ENCODE results near the gene SUMO1. TPM values are rescaled to one million over a fixed set of nuclear protein-coding genes. Genes with fewer than 3 reads are reported as not detected.
"Not testable (repeated sequence)": the region's sequence is repeated elsewhere in the genome, so short reads cannot be mapped to it uniquely, and the experiment has no call there.

The SUMO1 gene
- total RNA-seq, 2 experiments from 2014 or later, result 132 to 164 TPM

DNA sequence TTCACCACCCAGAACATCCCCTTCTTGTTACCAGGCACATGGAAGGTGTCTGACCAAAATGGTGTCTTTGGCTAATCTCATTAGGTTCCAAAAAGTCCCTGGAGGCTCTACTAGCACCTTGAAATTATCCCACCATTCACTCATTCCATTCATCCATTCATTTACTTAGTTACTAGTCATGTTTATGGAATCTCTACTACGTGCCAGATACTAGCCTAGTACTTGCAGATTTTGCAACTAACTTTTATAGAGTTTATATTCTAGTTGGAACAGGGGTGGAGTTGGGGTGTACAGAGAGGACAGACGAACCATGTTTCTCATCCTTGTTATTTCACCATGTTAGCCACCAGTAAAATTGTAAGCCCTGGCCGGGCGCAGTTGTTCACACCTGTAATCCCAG, 23.1 kb upstream of the SUMO1 start:
- CTCF ChIA-PET, result no interaction called here

DNA sequence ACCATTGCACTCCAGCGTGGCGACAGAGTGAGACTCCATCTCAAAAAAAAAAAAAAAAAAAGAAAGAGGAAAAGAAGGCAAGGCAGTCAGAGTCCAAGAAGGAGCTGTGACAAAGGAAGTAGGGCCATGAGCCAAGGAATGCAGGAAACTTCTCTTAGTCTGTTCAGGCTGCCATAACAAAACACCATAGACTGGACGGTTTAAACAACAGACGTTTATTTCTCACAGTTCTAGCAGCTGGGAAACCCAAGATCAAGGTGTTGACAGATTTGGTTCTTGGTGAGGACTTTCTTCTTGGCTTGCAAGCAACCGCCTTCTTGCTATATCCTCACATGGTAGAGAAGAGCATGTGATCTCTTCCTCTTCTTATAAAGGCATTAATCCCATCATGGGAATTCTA, 13.1 kb upstream of the SUMO1 start:
- H3K36me3 Mint-ChIP-seq (ENCODE audit: low read depth), result no peaks in the 10 kb centered on the region
- H3K27ac Mint-ChIP-seq, result no peak overlapping the region
- no peaks in the 10 kb centered on the region for H3K9me3 Mint-ChIP-seq (ENCODE audit: low read depth)
- no peak overlapping the region for H3K4me3 Mint-ChIP-seq
- DNase-seq, result no peak
- POLR2A ChIA-PET, result no interaction called here
- intact Hi-C loops (cut with DNase I, micrococcal nuclease), result no loop called here
- no peaks in the 10 kb centered on the region for H3K27me3 Mint-ChIP-seq
- H3K4me1 Mint-ChIP-seq, result peaks cover 5% of the 10 kb centered on the region
- ATAC-seq, result no peak
- CTCF ChIA-PET, result interaction anchor here (1.4 kb wide), 1 partner anchor 10 kb away, joined by 3 read pairs; no protein-coding TSS in a partner anchor

More for the DNA sequence above, 23.1 kb upstream of the SUMO1 start:
- H3K27me3 Mint-ChIP-seq, result no peaks in the 10 kb centered on the region
- peaks cover 9% of the 10 kb centered on the region for H3K4me1 Mint-ChIP-seq
- DNase-seq (no peak), ATAC-seq (no peak)
- intact Hi-C loops (cut with DNase I, micrococcal nuclease), result loop anchor here in 1 of 2 experiments (10.0 kb wide), 1 partner anchor 617 kb away; the partner anchor contains the start of gene TMEM237
- H3K4me3 Mint-ChIP-seq, result no peak overlapping the region
- H3K27ac Mint-ChIP-seq, result no peak overlapping the region
- H3K9me3 Mint-ChIP-seq (ENCODE audit: low read depth), result no peaks in the 10 kb centered on the region
- H3K36me3 Mint-ChIP-seq (ENCODE audit: low read depth), result no peaks in the 10 kb centered on the region
- POLR2A ChIA-PET, result no interaction called here

DNA sequence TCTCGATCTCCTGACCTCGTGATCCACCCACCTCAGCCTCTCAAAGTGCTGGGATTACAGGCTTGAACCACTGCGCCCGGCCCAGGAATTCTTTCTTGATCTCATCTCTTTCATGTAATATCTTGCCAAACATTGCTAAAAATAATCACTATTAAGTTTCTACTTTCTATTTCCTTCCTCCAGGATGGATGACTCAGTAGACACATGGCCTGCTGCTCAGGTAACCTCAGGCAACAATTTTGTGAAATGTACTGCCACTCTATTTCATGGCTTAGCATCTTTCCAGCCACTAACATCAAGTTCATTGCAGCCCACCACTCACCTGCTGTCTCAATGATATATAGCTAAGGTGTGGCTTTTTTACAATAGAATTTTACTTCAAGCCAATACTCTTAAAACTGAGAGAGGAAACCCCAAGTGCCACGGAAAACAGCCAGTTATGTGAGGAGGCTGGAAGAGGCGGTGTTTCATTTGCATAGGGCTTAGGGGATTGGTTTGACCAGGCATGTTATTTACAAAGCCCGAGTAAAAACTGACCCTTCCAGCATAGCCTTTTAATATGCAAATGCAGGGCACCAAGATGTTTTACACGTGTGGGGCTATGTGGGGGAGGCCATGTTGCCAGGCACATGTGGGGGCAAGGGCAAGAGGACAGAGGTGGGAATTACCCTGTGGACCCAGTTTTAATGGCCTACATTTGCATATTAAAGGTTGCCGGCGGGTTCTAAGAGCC, 11.3 kb upstream of the SUMO1 start:
- Mint-ChIP-seq H3K36me3 (ENCODE audit: low read depth) (no peaks in the 10 kb centered on the region), H3K27ac (no peak overlapping the region), H3K4me1 (peaks cover 5% of the 10 kb centered on the region), H3K27me3 (no peaks in the 10 kb centered on the region), H3K9me3 (ENCODE audit: low read depth) (no peaks in the 10 kb centered on the region), H3K4me3 (no peak overlapping the region)
- POLR2A ChIA-PET, result no interaction called here
- intact Hi-C loops (cut with DNase I, micrococcal nuclease), result no loop called here
- CTCF ChIA-PET, result interaction anchor here (0.8 kb wide), 1 partner anchor 45 kb away, joined by 3 read pairs; no protein-coding TSS in a partner anchor
- DNase-seq (no peak), ATAC-seq (no peak)

DNA sequence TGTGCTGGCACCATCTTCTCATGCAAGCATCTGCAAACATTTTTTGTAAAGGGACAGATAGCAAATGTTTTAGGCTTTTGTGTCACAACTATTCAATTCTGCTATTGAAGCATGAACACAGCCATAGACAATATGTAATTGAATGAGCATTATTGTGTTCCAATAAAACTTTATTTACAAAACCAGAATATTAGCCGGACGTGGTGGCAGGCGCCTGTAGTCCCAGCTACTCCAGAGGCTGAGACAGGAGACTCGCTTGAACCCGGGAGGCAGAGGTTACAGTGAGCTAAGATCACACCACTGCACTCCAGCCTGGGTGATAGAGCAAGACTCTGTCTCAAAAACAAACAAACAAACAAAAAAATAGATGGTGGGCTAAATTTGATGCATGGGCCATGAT, 9.3 kb upstream of the SUMO1 start:
- H3K27me3 Mint-ChIP-seq; H3K27ac Mint-ChIP-seq; intact Hi-C loops (cut with DNase I, micrococcal nuclease); DNase-seq; POLR2A ChIA-PET; H3K36me3 Mint-ChIP-seq (ENCODE audit: low read depth); H3K9me3 Mint-ChIP-seq (ENCODE audit: low read depth); H3K4me1 Mint-ChIP-seq; ATAC-seq; H3K4me3 Mint-ChIP-seq: not testable (repeated sequence)
- CTCF ChIA-PET, result interaction anchor here (1.3 to 1.6 kb wide), 2 partner anchors 14 to 31 kb away, joined by 3 read pairs; no protein-coding TSS in a partner anchor

DNA sequence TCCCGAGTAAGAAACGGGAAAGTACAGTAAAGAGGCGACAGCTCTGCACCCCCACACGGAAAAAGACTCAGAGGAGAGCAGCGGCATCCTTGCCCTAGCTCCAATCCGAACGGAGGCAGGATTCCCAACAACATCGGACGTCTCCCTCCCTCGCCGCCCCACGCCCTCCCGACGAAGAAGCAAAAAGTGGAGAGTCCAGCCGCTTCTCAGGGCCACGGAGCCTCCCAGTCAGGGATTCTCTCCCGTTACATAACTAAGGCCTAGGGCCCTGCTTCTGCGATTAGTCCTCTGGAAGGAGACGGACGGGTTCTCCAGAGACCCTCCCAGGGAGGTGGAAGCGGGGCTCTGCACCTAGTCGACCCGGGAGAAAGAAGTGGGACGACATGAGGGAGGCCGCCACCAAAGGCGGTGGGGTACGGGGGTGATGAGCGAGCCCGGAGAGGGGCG, 587 bp downstream of the SUMO1 start:
- no peaks in the 10 kb centered on the region for H3K9me3 Mint-ChIP-seq (ENCODE audit: low read depth)
- peak overlapping the region; percentile 98 for H3K4me3 Mint-ChIP-seq
- POLR2A ChIA-PET, result interaction anchor here (0.9 to 2.5 kb wide), 4 partner anchors 26 to 30 kb away, joined by 3 to 8 read pairs (median 4); no protein-coding TSS in a partner anchor
- CTCF ChIA-PET, result interaction anchor here (0.9 to 1.6 kb wide), 4 partner anchors 8 to 35 kb away, joined by 3 to 4 read pairs (median 3); no protein-coding TSS in a partner anchor
- DNase-seq, result peak; percentile 49
- peaks cover 8% of the 10 kb centered on the region for H3K36me3 Mint-ChIP-seq (ENCODE audit: low read depth)
- no peaks in the 10 kb centered on the region for H3K27me3 Mint-ChIP-seq
- H3K4me1 Mint-ChIP-seq, result peaks cover 32% of the 10 kb centered on the region
- peak; percentile 31 for ATAC-seq
- H3K27ac Mint-ChIP-seq, result peak overlapping the region; percentile 91
- intact Hi-C loops (cut with DNase I, micrococcal nuclease), result loop anchor here (1.0 to 5.0 kb wide), 7 partner anchors 27 to 777 kb away; partner anchors contain the start of genes NOP58 (in 2 of the 2), BMPR2 (in 1 of the 2), ICA1L (in 1 of the 2) and NBEAL1 (in 1 of the 2)

DNA sequence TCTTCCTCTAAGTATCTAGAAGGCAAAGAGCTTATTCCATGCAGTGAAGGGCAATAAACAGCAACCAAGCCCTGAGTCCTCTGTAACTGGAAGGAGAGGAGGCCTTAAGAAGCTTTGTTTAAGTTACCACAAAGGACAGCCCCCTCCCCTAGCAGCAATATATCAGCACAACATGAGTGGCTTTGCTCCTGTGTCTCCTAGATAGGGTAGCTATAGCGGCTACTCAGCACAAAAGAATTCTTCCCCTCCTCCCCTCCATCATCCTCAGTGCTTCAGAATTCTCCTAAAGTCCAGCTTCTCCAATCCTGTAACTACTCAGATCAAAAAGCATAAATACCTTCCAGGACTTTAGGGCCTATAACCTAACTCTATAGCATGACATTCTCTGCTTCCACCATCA, 16.5 kb downstream of the SUMO1 start:
- intact Hi-C loops (cut with DNase I, micrococcal nuclease), result no loop called here
- peaks cover 39% of the 10 kb centered on the region for H3K36me3 Mint-ChIP-seq (ENCODE audit: low read depth)
- no peak overlapping the region for H3K4me3 Mint-ChIP-seq
- no peaks in the 10 kb centered on the region for H3K27me3 Mint-ChIP-seq
- peak overlapping the region; percentile 1 for H3K27ac Mint-ChIP-seq
- no peak for ATAC-seq
- DNase-seq, result no peak
- POLR2A ChIA-PET, result interaction anchor here (0.8 kb wide), 1 partner anchor 62 kb away, joined by 6 read pairs; no protein-coding TSS in a partner anchor
- CTCF ChIA-PET, result interaction anchor here (0.5 to 1.7 kb wide), 7 partner anchors 8 to 511 kb away, joined by 3 to 5 read pairs (median 3); no protein-coding TSS in a partner anchor
- peaks cover 25% of the 10 kb centered on the region for H3K4me1 Mint-ChIP-seq
- H3K9me3 Mint-ChIP-seq (ENCODE audit: low read depth), result no peaks in the 10 kb centered on the region

DNA sequence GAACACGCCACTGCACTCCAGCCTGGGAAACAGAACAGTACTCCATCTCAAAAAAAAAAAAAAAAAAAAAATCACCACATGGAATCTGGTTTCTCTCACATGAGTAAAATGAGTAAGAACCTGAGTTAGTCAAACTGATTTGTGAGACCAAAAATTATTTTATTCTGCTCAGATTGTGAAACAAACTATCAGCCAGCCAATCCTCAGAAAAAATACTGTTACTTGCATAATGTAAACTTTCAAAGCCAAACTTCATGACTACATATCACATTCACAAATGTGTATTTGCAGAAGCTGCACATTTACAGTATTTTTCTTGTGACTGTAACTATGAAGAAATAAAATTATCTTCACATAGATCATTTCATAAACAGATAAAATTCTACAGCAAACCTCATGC, 23.2 kb downstream of the SUMO1 start:
- Mint-ChIP-seq H3K27ac (no peak overlapping the region), H3K27me3 (no peaks in the 10 kb centered on the region), H3K4me1 (peaks cover 2% of the 10 kb centered on the region), H3K36me3 (ENCODE audit: low read depth) (peaks cover 23% of the 10 kb centered on the region), H3K4me3 (no peak overlapping the region), H3K9me3 (ENCODE audit: low read depth) (no peaks in the 10 kb centered on the region)
- DNase-seq (no peak), ATAC-seq (no peak)
- ChIA-PET POLR2A (no interaction called here), CTCF (interaction anchor here (0.7 to 1.0 kb wide), 3 partner anchors 11 to 850 kb away, joined by 3 read pairs; no protein-coding TSS in a partner anchor)
- intact Hi-C loops (cut with DNase I, micrococcal nuclease), result no loop called here

DNA sequence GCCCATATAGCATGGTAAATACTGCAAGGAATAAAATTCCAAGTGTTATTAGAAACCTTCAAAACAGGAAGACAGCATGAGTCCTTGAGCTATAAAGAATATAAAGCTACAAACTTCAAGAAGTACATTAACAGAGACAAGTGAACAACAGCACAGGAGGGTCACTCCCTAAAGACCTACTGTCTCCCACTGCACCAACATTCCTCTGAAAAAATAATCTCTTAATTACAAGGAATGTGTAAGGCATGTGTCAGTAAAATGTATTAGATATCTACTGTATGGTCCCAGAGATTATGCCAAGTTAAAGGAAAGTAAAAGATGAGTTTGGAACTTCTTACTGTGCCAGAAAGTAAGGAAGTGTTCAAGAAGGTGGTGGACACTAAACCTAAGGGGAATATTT, 29.9 kb downstream of the SUMO1 start:
- no peak for DNase-seq
- Mint-ChIP-seq H3K36me3 (ENCODE audit: low read depth) (peaks cover 16% of the 10 kb centered on the region), H3K9me3 (ENCODE audit: low read depth) (no peaks in the 10 kb centered on the region), H3K4me3 (no peak overlapping the region), H3K27me3 (no peaks in the 10 kb centered on the region), H3K27ac (no peak overlapping the region), H3K4me1 (no peaks in the 10 kb centered on the region)
- intact Hi-C loops (cut with DNase I, micrococcal nuclease), result no loop called here
- ATAC-seq, result no peak
- POLR2A ChIA-PET, result interaction anchor here (0.9 kb wide), 1 partner anchor 58 kb away, joined by 3 read pairs; no protein-coding TSS in a partner anchor
- CTCF ChIA-PET, result interaction anchor here (1.0 kb wide), 1 partner anchor 10 kb away, joined by 3 read pairs; no protein-coding TSS in a partner anchor

DNA sequence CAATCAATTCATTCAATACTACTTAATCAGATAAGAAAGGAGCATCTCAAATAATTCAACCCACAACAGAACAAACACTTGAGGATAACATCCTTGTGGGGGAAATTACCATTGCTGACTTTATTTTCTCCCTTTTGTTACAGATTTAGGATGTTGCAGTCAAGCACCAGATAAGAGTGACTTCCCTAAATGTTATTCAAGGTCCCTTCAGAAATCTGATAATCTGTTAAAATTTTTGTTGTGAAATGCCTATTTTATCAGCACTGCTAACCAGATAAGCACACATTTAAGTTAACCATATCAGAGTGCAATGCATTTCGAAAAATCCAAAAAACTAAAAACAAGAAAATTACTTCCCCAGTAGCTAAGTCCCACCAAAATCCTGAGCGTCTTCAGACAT, 33.5 kb downstream of the SUMO1 start:
- CTCF ChIA-PET, result no interaction called here
- no peak for ATAC-seq
- Mint-ChIP-seq H3K9me3 (ENCODE audit: low read depth) (no peaks in the 10 kb centered on the region), H3K4me3 (no peak overlapping the region), H3K36me3 (ENCODE audit: low read depth) (peaks cover 16% of the 10 kb centered on the region), H3K27me3 (no peaks in the 10 kb centered on the region), H3K27ac (no peak overlapping the region), H3K4me1 (no peaks in the 10 kb centered on the region)
- DNase-seq, result no peak
- POLR2A ChIA-PET, result no interaction called here
- intact Hi-C loops (cut with DNase I, micrococcal nuclease), result no loop called here

DNA sequence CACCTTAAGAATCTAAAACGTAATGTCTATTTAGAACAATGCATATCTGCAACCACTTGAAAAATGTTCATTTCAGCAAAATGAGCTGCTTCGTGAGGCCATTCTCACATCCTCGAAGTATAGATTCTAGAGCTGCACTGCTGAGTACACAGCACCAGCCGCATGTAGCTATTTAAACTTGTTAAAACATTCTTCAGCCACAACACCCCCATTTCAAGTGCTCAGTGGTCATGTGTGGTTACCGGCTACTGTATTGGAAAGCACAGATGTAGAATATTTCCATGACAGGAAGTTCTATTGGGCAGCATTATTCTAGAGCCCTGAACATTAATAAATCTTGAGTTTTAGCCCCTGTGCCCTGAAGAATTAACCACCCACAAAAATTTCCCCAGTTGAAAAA, 35.0 kb downstream of the SUMO1 start:
- intact Hi-C loops (cut with DNase I, micrococcal nuclease), result no loop called here
- DNase-seq (no peak), ATAC-seq (no peak)
- ChIA-PET POLR2A (no interaction called here), CTCF (interaction anchor here (0.6 to 0.8 kb wide), 2 partner anchors 21 to 1096 kb away, joined by 3 read pairs; no protein-coding TSS in a partner anchor)
- Mint-ChIP-seq H3K27ac (no peak overlapping the region), H3K4me3 (no peak overlapping the region), H3K9me3 (ENCODE audit: low read depth) (no peaks in the 10 kb centered on the region), H3K36me3 (ENCODE audit: low read depth) (peaks cover 14% of the 10 kb centered on the region), H3K4me1 (no peaks in the 10 kb centered on the region), H3K27me3 (no peaks in the 10 kb centered on the region)

DNA sequence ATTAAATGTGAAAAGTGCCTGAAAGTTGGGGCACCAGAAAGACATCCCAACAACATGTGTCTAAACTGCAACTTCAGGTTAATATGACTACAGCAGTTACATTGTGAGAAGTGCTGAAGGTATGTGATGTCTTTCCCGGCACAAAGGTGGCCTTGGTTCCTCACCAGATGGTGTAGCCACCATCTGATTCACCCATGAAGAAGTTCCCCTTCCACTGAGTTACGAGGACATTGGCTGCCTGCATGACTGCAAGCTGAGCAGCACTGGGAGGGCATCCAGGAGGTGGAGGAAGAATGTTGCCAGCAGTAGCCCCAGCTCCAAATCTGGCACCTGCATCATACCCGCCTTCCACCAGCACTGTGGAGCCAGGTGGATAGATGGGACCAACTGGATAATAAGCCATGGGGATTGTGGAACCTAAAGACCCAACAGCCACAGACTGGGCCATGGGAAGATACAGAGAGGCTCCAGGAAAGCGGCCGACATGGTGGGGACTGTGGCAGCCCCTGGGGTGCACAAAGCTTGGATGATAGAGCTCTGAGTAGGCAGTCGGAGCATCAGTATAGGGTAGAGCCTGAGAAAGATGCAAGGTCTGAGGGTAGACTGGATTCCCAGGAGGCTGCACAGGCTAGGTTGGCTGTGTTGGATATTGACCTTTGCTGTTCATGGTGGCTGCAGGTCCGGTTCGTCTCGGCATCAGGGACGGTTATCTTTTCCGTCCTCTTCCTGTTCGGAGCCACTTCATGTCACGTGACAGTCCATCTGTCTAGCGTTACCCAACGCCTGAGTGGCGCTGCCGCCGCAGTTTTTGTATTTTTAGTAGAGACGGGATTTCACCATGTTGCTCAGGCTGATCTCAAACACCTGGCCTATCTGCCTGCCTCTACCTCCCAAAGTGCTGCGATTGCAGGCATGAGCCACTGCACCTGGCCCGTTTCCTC, 36.9 kb downstream of the SUMO1 start:
- H3K27me3 Mint-ChIP-seq, result no peaks in the 10 kb centered on the region
- no peak overlapping the region for H3K27ac Mint-ChIP-seq
- ChIA-PET CTCF (no interaction called here), POLR2A (no interaction called here)
- ATAC-seq (no peak), DNase-seq (no peak)
- no peaks in the 10 kb centered on the region for H3K4me1 Mint-ChIP-seq
- H3K9me3 Mint-ChIP-seq (ENCODE audit: low read depth), result no peaks in the 10 kb centered on the region
- H3K4me3 Mint-ChIP-seq, result no peak overlapping the region
- H3K36me3 Mint-ChIP-seq (ENCODE audit: low read depth), result peaks cover 8% of the 10 kb centered on the region
- intact Hi-C loops (cut with DNase I, micrococcal nuclease), result no loop called here

Measured in activated CD4-positive, alpha-beta T cell treated with anti-CD3 and anti-CD28 coated beads for 36 hours (primary cell).